CD4-positive, alpha-beta T cell (primary cell): ENCODE measurements around the gene PDE7B. TPM values are rescaled to one million over a fixed set of nuclear protein-coding genes. Genes with fewer than 3 reads are reported as not detected.
A peak's percentile ranks its signal among the peaks of the same experiment; 100 is the strongest.

ENCODE experiments used
- ATAC-seq: fragments of 200-7000 bp; cut with Tn5 transposase; one replicate; pipeline ENCODE4 v1.10.0; 2022; ENCODE audit warnings: mild to moderate bottlenecking; ENCODE audit not compliant: poor library complexity
- CTCF ChIA-PET: fragments of 350-600 bp; sonication (Branson Sonifier 250); formaldehyde crosslinking; loops from one replicate; lab custom pipeline; 2021; ENCODE audit warnings: antibody characterized with exemption, inconsistent platforms; lab: Charles Lee
- POLR2A ChIA-PET: fragments of 350-600 bp; sonication (Branson Sonifier 250); formaldehyde crosslinking; loops from one replicate; lab custom pipeline; 2021; ENCODE audit warnings: antibody characterized with exemption, inconsistent platforms; lab: Charles Lee
- DNase-seq, 14 experiments: peaks; one replicate each; pipeline ENCODE4 v3.0.0-alpha.2; 2013 to 2020; ENCODE audit warnings: mixed read lengths in 2 of 14
- H3K27ac ChIP-seq, 2 donors: one replicate each; pipeline versions ENCODE4 v1.5.1 to v1.7.0; 2013; ENCODE audit warnings: low read length in 2 of 2, low read depth in 1 of 2, mild to moderate bottlenecking in 1 of 2
- H3K27me3 ChIP-seq, 2 experiments: 1 replicate in 1 of 2; 2 replicates in 1 of 2; pipeline versions ENCODE4 v1.6.1 to v1.7.0; 2013; ENCODE audit warnings: low read length in 2 of 2, control low read depth in 1 of 2, mild to moderate bottlenecking in 1 of 2, moderate library complexity in 1 of 2; ENCODE audit not compliant: insufficient read depth in 2 of 2, control insufficient read depth in 1 of 2
- H3K36me3 ChIP-seq: one replicate; pipeline ENCODE4 v1.6.1; 2013; ENCODE audit warnings: low read length, control low read depth; ENCODE audit not compliant: insufficient read depth
- H3K4me1 ChIP-seq: one replicate; pipeline ENCODE4 v1.6.1; 2013; ENCODE audit warnings: low read length, control low read depth; ENCODE audit not compliant: insufficient read depth
- H3K4me3 ChIP-seq: one replicate; pipeline ENCODE4 v1.5.1; 2013; ENCODE audit warnings: mild to moderate bottlenecking, low read length, moderate library complexity
- H3K9me3 ChIP-seq, 2 experiments: 1 replicate in 1 of 2; 2 replicates in 1 of 2; pipeline versions ENCODE4 v1.6.1 to v1.7.0; 2013; ENCODE audit warnings: low read length in 2 of 2, mild to moderate bottlenecking in 2 of 2, control low read depth in 1 of 2, moderate library complexity in 1 of 2; ENCODE audit not compliant: control insufficient read depth in 1 of 2, insufficient read depth in 1 of 2
- H3K27ac Mint-ChIP-seq: one replicate; pipeline ENCODE4 v1.8.0; 2020; ENCODE audit warnings: mixed read lengths
- H3K27me3 Mint-ChIP-seq: one replicate; pipeline ENCODE4 v1.8.0; 2021; ENCODE audit warnings: mixed read lengths
- H3K36me3 Mint-ChIP-seq: one replicate; pipeline ENCODE4 v1.8.0; 2021; ENCODE audit warnings: low read depth, mixed read lengths
- H3K4me1 Mint-ChIP-seq: one replicate; pipeline ENCODE4 v1.8.0; 2021; ENCODE audit warnings: low read depth, mixed read lengths
- H3K4me3 Mint-ChIP-seq: one replicate; pipeline ENCODE4 v1.8.0; 2020; ENCODE audit warnings: mild to moderate bottlenecking, mixed read lengths
- H3K9me3 Mint-ChIP-seq: one replicate; pipeline ENCODE4 v1.8.0; 2020; ENCODE audit warnings: mixed read lengths
- intact Hi-C, 2 experiments: fragments of 100-400 bp; cut with DNase I in 1 of 2; cut with micrococcal nuclease in 1 of 2; formaldehyde crosslinking; loops; one replicate each; pipeline versions ENCODE4 v1.15.1 to v1.9.0; 2023 to 2025; cut with DNase I, micrococcal nuclease
- total RNA-seq, 174 experiments: library from RNA in 2 of 174; stranded (reverse) in 2 of 174; gene quantifications; one replicate each; pipeline ENCODE4 v1.2.3 and lab custom pipeline; 2021 to 2026
- TF ChIP-seq, protein P1 (sequence below): fragments of 200-600 bp; IDR thresholded peaks from one replicate; pipeline ENCODE4 v1.8.0; 2022; ENCODE audit warnings: antibody characterized with exemption, mild to moderate bottlenecking

PDE7B gene
- total RNA-seq, 2 experiments from 2014 or later = 0.25 to 0.34 TPM

DNA sequence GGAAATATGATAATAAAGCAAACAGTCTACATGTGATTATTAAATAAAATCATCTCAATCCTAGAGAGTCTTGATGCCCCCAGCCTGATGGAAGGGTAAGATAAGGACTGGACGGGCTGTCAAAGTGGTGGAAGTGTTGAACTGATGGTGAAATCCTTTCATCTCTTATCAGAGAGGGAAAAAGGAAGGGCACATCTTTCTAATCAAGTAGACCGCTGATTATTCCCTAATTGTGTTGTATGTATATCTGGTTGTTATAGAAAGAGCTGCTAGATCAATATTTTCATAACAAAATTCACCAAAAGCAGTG is 184.5 kb downstream of the PDE7B start:
- TF ChIP-seq, protein P1, sequence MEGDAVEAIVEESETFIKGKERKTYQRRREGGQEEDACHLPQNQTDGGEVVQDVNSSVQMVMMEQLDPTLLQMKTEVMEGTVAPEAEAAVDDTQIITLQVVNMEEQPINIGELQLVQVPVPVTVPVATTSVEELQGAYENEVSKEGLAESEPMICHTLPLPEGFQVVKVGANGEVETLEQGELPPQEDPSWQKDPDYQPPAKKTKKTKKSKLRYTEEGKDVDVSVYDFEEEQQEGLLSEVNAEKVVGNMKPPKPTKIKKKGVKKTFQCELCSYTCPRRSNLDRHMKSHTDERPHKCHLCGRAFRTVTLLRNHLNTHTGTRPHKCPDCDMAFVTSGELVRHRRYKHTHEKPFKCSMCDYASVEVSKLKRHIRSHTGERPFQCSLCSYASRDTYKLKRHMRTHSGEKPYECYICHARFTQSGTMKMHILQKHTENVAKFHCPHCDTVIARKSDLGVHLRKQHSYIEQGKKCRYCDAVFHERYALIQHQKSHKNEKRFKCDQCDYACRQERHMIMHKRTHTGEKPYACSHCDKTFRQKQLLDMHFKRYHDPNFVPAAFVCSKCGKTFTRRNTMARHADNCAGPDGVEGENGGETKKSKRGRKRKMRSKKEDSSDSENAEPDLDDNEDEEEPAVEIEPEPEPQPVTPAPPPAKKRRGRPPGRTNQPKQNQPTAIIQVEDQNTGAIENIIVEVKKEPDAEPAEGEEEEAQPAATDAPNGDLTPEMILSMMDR = no peak
- Mint-ChIP-seq H3K27ac (no peak overlapping the region), H3K4me1 (peaks cover 6% of the 10 kb centered on the region), H3K36me3 (no peaks in the 10 kb centered on the region), H3K4me3 (no peak overlapping the region), H3K9me3 (no peaks in the 10 kb centered on the region), H3K27me3 (no peaks in the 10 kb centered on the region)
- DNase-seq (no peak), ATAC-seq (no peak)
- POLR2A ChIA-PET = no interaction called here
- CTCF ChIA-PET = no interaction called here
- Histone ChIP-seq H3K27me3 (no peaks in the 10 kb centered on the region), H3K36me3 (no peaks in the 10 kb centered on the region), H3K9me3 (no peaks in the 10 kb centered on the region), H3K4me1 (no peaks in the 10 kb centered on the region), H3K27ac (no peak overlapping the region), H3K4me3 (no peak overlapping the region)
- intact Hi-C loops = no loop called here

DNA sequence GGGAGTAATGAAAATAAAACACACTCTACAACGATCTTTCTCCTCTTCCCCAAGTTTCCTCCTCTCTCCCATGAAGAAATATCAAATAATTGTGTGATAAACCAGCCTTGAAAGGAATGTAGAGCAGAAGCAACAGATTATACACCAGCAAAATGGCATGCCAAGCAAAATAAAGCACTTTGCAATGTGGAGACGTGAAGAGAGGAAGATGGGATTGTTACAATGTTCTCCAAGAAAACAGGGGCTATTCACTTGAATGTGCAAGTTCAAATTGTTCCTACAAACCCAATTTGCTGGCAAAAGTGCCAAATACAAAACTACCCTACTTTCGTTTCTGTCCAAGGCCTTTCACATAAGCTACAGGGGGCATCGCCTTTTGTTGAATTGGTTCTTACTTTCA is 185.1 kb downstream of the PDE7B start:
- Mint-ChIP-seq H3K27me3 (no peaks in the 10 kb centered on the region), H3K9me3 (no peaks in the 10 kb centered on the region), H3K36me3 (no peaks in the 10 kb centered on the region), H3K4me3 (no peak overlapping the region), H3K27ac (no peak overlapping the region), H3K4me1 (peaks cover 6% of the 10 kb centered on the region)
- TF ChIP-seq, protein P1 = no peak
- Histone ChIP-seq H3K27ac (no peak overlapping the region), H3K9me3 (no peaks in the 10 kb centered on the region), H3K27me3 (no peaks in the 10 kb centered on the region), H3K4me3 (no peak overlapping the region), H3K36me3 (no peaks in the 10 kb centered on the region), H3K4me1 (no peaks in the 10 kb centered on the region)
- intact Hi-C loops = no loop called here
- POLR2A ChIA-PET = interaction anchor here (1.2 kb wide), 1 partner anchor 14 kb away, joined by 4 read pairs; no protein-coding TSS in a partner anchor
- DNase-seq = no peak
- CTCF ChIA-PET = no interaction called here
- no peak for ATAC-seq

DNA sequence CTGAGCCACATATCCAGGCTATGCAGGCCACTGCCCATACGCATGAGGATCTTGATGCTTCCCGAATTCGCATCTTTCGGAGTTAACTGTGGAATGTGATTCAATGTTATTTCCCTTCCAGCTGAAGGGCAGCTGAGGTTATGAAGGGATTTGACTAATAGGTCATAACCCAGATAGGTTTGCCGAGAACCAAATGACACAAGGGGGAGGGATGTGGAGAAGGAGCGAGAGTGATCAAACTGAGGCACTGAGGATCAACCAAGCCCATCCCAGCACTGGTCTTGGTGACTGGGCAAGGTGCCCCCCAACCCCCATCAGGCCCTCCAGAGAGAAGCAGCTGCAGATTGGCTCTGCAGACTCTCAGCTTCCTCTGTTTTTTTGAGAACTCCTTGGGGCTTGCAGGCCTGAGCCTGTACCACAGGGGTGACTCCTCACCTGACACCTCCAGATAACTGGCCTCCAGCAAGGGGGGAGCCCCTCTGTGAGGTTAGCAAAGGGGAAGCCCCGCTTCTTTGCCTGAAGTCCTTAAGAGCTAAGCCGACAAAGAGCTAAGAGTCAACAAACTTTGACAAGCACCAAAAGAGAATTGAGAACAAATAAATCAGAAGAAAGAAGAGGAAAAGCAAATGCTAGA is 185.9 kb downstream of the PDE7B start:
- no peak for DNase-seq
- no peak overlapping the region for H3K4me3 ChIP-seq
- Mint-ChIP-seq H3K36me3 (no peaks in the 10 kb centered on the region), H3K4me1 (peaks cover 6% of the 10 kb centered on the region), H3K4me3 (no peak overlapping the region), H3K27ac (no peak overlapping the region), H3K9me3 (no peaks in the 10 kb centered on the region), H3K27me3 (no peaks in the 10 kb centered on the region)
- H3K9me3 ChIP-seq = no peaks in the 10 kb centered on the region
- H3K36me3 ChIP-seq = no peaks in the 10 kb centered on the region
- H3K27ac ChIP-seq = no peak overlapping the region
- intact Hi-C loops = no loop called here
- POLR2A ChIA-PET = interaction anchor here (0.6 to 1.2 kb wide), 2 partner anchors 14 to 577 kb away, joined by 3 to 4 read pairs; no protein-coding TSS in a partner anchor
- ATAC-seq = peak; percentile 61
- no peaks in the 10 kb centered on the region for H3K27me3 ChIP-seq
- CTCF ChIA-PET = no interaction called here
- no peaks in the 10 kb centered on the region for H3K4me1 ChIP-seq
- TF ChIP-seq, protein P1 = no peak
